Pancreas (tissue), 10 donors: ENCODE measurements around the gene ARID4A. TPM values are rescaled to one million over a fixed set of nuclear protein-coding genes. Genes with fewer than 3 reads are reported as not detected.
A peak's percentile ranks its signal among the peaks of the same experiment; 100 is the strongest.

Experiments used
- ATAC-seq, 4 donors: fragments of 200-7000 bp; cut with Tn5 transposase; one replicate each; pipeline versions ENCODE4 v1.8.0 to v1.9.1; 2020; ENCODE audit warnings: mild to moderate bottlenecking in 4 of 4, moderate library complexity in 4 of 4
- DNase-seq, 6 donors: peaks; one replicate each; pipeline ENCODE4 v3.0.0-alpha.2; 2020
- FAIRE-seq: peaks from 2 replicates; lab custom pipeline; 2012; peaks lifted over from hg19 to GRCh38; lab: Jason Lieb, UNC
- H3K27ac ChIP-seq, 4 donors: fragments of 200-600 bp; sonication (generic); 1 replicate in 3 of 4; 2 replicates in 1 of 4; pipeline versions ENCODE4 v1.5.0 to v1.8.0; 2020
- H3K27me3 ChIP-seq, 4 donors: fragments of 200-600 bp; one replicate each; pipeline ENCODE4 v1.8.0; 2021
- H3K36me3 ChIP-seq, 3 donors: fragments of 200-600 bp; sonication (generic) in 1 of 3; one replicate each; pipeline versions ENCODE4 v1.5.0 to v1.8.0; 2020 to 2021
- H3K4me1 ChIP-seq, 3 donors: fragments of 200-600 bp; one replicate each; pipeline ENCODE4 v1.8.0; 2021
- H3K4me3 ChIP-seq, 4 donors: fragments of 200-600 bp; sonication (generic) in 2 of 4; one replicate each; pipeline versions ENCODE4 v1.5.0 to v1.8.0; 2020 to 2021
- H3K9me3 ChIP-seq, 4 donors: fragments of 200-600 bp; one replicate each; pipeline ENCODE4 v1.8.0; 2021
- CTCF ChIP-seq, 4 donors: fragments of 200-600 bp; sonication (generic) in 3 of 4; IDR thresholded peaks; one replicate each; pipeline versions ENCODE4 v1.5.0 to v1.8.0; 2021; ENCODE audit warnings: antibody characterized with exemption in 4 of 4
- WGBS, 2 donors: extraction: QIAGEN DNeasy Blood & Tissue Kit; methylation state at CpG; one replicate each; pipeline ENCODE4 v1.1.7; 2013; 5-methylcytosine and 5-hydroxymethylcytosine counted together
- intact Hi-C, 3 donors: fragments of 100-400 bp; cut with DNase I; formaldehyde crosslinking; loops; one replicate each; pipeline versions ENCODE4 v1.11.1 to v1.14.2; 2022
- polyA plus RNA-seq, 2 donors: library from polyadenylated mRNA; stranded (reverse); fragments of 200-250 nt; gene quantifications; one replicate each; pipeline ENCODE4 v1.2.3, GENCODE V29; 2013
- total RNA-seq, 6 donors: library from RNA; stranded (reverse); fragmentation: NEBNext Ultra II Directional in 4 of 6; extraction: Animal tissue kit (Norgen Biotek cat#: 25700) in 4 of 6; gene quantifications; one replicate each; pipeline versions ENCODE4 v1.2.1 to v1.2.4, GENCODE V29; 2021 to 2023
- donor health status: healthy with polysubstance abuse.
- donor health status: DM: no; HTN: no; CAD: no; lungs with moderate emphysema.
- donor health status: DM: no; HTN: no; CAD: no.
- donor health status: control.
- donor health status: control.
- donor health status: Bipolar disorder and iron deficiency.
- donor health status: DM: yes; HTN: yes; CAD: no.
- donor health status: DM: no; HTN: no; CAD: no.
- donor health status: DM: no; HTN: no; CAD: no.
- donor health status: DM: yes; HTN: yes; CAD: no.

The ARID4A gene
- total and polyA plus RNA-seq, 8 donors = 5.5 to 20.2 (median 11.3) TPM

- FAIRE-seq (no peak), DNase-seq (no peak), ATAC-seq (no peak)
- peaks cover 0 to 5% (median 3%) of the 10 kb centered on the region in 3 donors for H3K36me3 ChIP-seq
- TF ChIP-seq CTCF (IDR thresholded peaks at IDR 0.05) = no peak
- no peak overlapping the region for H3K4me3 ChIP-seq
- intact Hi-C loops = no loop called here
- no peaks in the 10 kb centered on the region for H3K9me3 ChIP-seq
- peaks cover 3 to 9% (median 8%) of the 10 kb centered on the region in 3 donors for H3K4me1 ChIP-seq
- WGBS, 2 donors = 63 to 74% methylated on average over 2 of the region's 2 CpGs
- no peak overlapping the region for H3K27ac ChIP-seq
- no peaks in the 10 kb centered on the region for H3K27me3 ChIP-seq
Observed at GRCh38 chr14:58305730-58306129, 7.4 kb downstream of the ARID4A start.

GRCh38 chr14:58307597-58308316 is 9.4 kb downstream of the ARID4A start:
- FAIRE-seq = no peak
- DNase-seq = no peak
- ATAC-seq = no peak
- WGBS, 2 donors = 62 to 65% methylated on average over 8 of the region's 8 CpGs
- no peaks in the 10 kb centered on the region for H3K4me1 ChIP-seq
- peaks cover 0 to 7% (median 5%) of the 10 kb centered on the region in 3 donors for H3K36me3 ChIP-seq
- no peak overlapping the region for H3K27ac ChIP-seq
- intact Hi-C loops = no loop called here
- H3K9me3 ChIP-seq = no peaks in the 10 kb centered on the region
- H3K4me3 ChIP-seq = no peak overlapping the region
- no peaks in the 10 kb centered on the region for H3K27me3 ChIP-seq
- TF ChIP-seq CTCF (IDR thresholded peaks at IDR 0.05) = no peak

- H3K9me3 ChIP-seq = no peaks in the 10 kb centered on the region
- ATAC-seq (no peak), FAIRE-seq (no peak), DNase-seq (no peak)
- H3K4me3 ChIP-seq = no peak overlapping the region
- H3K4me1 ChIP-seq = no peaks in the 10 kb centered on the region
- H3K27me3 ChIP-seq = no peaks in the 10 kb centered on the region
- intact Hi-C loops = no loop called here
- H3K36me3 ChIP-seq = peaks cover 0 to 5% (median 4%) of the 10 kb centered on the region in 3 donors
- 71 to 74% methylated on average over 2 of the region's 2 CpGs for WGBS, 2 donors
- no peak overlapping the region for H3K27ac ChIP-seq
- TF ChIP-seq CTCF (IDR thresholded peaks at IDR 0.05) = no peak
Observed at GRCh38 chr14:58309086-58309485, 10.7 kb downstream of the ARID4A start.

GRCh38 chr14:58313699-58314098 is 15.3 kb downstream of the ARID4A start:
- Histone ChIP-seq H3K4me1 (no peaks in the 10 kb centered on the region), H3K27me3 (no peaks in the 10 kb centered on the region), H3K9me3 (no peaks in the 10 kb centered on the region), H3K27ac (no peak overlapping the region), H3K4me3 (no peak overlapping the region), H3K36me3 (peaks cover 0 to 13% (median 8%) of the 10 kb centered on the region in 3 donors)
- no peak for TF ChIP-seq CTCF (IDR thresholded peaks at IDR 0.05)
- no peak for FAIRE-seq
- no peak for ATAC-seq
- DNase-seq = no peak
- 89 to 100% methylated on average over 1 of the region's 1 CpG for WGBS, 2 donors
- intact Hi-C loops = no loop called here

- Histone ChIP-seq H3K4me1 (no peaks in the 10 kb centered on the region), H3K27me3 (no peaks in the 10 kb centered on the region), H3K9me3 (no peaks in the 10 kb centered on the region), H3K27ac (no peak overlapping the region), H3K4me3 (no peak overlapping the region), H3K36me3 (peaks cover 0 to 21% (median 9%) of the 10 kb centered on the region in 3 donors)
- DNase-seq (no peak), FAIRE-seq (peak; percentile 45), ATAC-seq (no peak)
- no peak for TF ChIP-seq CTCF (IDR thresholded peaks at IDR 0.05)
- WGBS, 2 donors = 88% methylated on average over 1 of the region's 1 CpG
- intact Hi-C loops = no loop called here
Observed at GRCh38 chr14:58315606-58316005, 17.3 kb downstream of the ARID4A start.
